RWPE1 (cell line): ENCODE results near the gene FBXL2.
"Not testable (repeated sequence)": the region's sequence is repeated elsewhere in the genome, so short reads cannot be mapped to it uniquely, and the experiment has no call there.

Experiments
- CTCF ChIA-PET: fragments of 350-600 bp; sonication (Branson Sonifier 250); formaldehyde crosslinking; extraction: SDS; loops from one replicate; lab custom pipeline; 2021; lab: Yijun Ruan, JAX
- POLR2A ChIA-PET: fragments of 400-600 bp; formaldehyde crosslinking; extraction: SDS; loops from one replicate; lab custom pipeline; 2020; ENCODE audit warnings: antibody characterized with exemption; ENCODE audit not compliant: low non-redundant PET; lab: Yijun Ruan, JAX
- DNase-seq: peaks from one replicate; pipeline ENCODE4 v3.0.0; 2012; ENCODE audit warnings: low spot score
- H3K27ac ChIP-seq: fragments of 450-650 bp; 2 replicates; pipeline ENCODE4 v1.5.1; 2017
- TF ChIP-seq, protein P1 (sequence below): fragments of 450-650 bp; conservative IDR thresholded peaks from 2 replicates; pipeline ENCODE4 v1.5.1; 2017; ENCODE audit warnings: low read depth, mild to moderate bottlenecking

Gene FBXL2

DNA sequence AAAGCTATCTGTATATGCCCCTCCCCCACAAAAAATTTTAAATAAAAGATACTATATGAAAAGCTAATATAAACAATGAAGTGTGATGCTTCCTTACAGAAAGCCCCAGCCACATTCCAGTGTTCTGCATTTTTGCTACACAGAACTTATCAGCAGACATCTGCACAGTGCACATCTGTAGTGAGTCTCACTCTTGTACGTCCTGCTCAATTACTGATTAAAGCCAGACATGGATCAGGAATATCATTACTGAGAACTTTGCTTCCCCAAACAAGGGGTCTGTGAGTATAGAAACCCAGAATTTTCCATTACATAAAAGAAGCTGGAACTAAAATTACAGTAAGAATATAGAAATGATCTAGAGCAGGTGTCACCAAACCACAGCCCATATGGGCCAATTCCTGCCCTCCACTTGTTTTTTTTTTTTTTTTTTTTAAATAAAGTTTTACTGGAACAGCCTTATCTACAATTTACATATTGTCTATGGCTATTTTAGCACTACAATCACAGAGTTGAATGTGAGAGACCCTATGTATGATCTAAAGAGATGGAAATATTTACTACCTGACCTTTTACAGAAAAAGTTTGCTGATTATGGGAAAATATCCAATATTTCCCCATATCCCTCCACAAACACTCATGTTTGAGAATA, 117.3 kb downstream of the FBXL2 start:
- no peak overlapping the region for H3K27ac ChIP-seq
- DNase-seq: no peak
- POLR2A ChIA-PET: no interaction called here
- TF ChIP-seq, protein P1, sequence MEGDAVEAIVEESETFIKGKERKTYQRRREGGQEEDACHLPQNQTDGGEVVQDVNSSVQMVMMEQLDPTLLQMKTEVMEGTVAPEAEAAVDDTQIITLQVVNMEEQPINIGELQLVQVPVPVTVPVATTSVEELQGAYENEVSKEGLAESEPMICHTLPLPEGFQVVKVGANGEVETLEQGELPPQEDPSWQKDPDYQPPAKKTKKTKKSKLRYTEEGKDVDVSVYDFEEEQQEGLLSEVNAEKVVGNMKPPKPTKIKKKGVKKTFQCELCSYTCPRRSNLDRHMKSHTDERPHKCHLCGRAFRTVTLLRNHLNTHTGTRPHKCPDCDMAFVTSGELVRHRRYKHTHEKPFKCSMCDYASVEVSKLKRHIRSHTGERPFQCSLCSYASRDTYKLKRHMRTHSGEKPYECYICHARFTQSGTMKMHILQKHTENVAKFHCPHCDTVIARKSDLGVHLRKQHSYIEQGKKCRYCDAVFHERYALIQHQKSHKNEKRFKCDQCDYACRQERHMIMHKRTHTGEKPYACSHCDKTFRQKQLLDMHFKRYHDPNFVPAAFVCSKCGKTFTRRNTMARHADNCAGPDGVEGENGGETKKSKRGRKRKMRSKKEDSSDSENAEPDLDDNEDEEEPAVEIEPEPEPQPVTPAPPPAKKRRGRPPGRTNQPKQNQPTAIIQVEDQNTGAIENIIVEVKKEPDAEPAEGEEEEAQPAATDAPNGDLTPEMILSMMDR: no peak
- CTCF ChIA-PET: interaction anchor here (0.6 kb wide), 2 partner anchors 36 to 399 kb away, joined by 5 to 6 read pairs; no protein-coding TSS in a partner anchor

DNA sequence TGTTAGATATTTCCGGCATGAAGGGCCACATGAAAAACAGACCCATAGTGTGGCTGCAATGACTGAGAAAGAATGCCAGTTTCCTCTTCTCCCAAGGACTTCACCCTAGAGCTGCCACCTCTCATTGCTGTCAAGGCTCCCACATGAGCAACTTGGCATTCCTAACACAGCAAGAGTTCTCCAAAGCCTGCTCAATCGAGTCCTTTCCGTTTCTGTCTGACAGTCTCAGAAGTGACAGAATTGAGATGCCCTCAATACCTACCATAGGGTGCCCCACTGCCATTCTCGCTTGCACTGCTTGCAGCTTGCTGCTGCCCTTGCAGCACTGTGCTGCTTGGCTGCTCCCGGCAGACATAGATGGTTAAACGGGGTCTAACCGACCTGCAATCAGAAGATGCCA, 118.7 kb downstream of the FBXL2 start:
- no peak overlapping the region for H3K27ac ChIP-seq
- TF ChIP-seq, protein P1: no peak
- DNase-seq: no peak
- ChIA-PET POLR2A (no interaction called here), CTCF (no interaction called here)

DNA sequence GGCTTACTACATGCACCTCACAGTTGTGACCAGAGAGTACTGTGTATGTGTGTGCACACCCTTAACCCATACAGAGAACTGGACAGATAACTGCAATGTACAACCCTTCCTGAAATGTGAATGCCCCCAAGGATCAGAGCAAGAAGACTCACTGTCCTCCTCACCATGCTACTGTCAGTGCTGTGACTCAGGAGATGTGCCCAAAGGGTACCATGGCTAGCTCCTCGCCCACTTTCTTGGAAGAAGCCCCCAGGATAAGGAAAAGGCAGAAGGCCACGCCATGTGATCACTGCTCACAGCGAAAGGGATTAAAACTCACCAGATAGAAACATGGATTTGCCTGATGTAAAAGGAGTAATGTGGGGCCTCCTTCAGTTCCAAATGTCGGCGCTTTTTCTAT, 121.2 kb downstream of the FBXL2 start:
- POLR2A ChIA-PET: no interaction called here
- TF ChIP-seq, protein P1: no peak
- CTCF ChIA-PET: no interaction called here
- DNase-seq: no peak
- no peak overlapping the region for H3K27ac ChIP-seq

DNA sequence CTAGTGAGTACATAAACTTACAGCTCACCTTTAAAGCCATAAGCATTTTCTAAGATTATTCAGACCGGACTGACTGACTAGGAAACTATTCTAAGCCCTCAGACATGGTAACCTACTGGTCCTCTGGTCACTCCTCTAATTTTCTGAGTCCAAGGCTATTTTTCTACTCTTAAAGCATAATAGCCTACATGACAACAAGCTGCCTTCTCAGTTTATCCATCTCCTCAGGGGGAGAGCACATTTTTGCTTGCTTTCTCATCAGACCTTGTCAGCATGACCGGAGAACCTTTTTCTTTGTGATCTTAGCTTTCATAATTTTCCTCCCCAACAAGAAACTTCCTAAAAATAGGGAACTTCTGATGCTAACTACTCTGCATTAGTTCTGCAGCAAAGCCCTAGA, 124.5 kb downstream of the FBXL2 start:
- no peak for DNase-seq
- TF ChIP-seq, protein P1: no peak
- H3K27ac ChIP-seq: no peak overlapping the region
- POLR2A ChIA-PET: no interaction called here
- CTCF ChIA-PET: interaction anchor here (0.6 kb wide), 1 partner anchor 29 kb away, joined by 3 read pairs; no protein-coding TSS in a partner anchor

DNA sequence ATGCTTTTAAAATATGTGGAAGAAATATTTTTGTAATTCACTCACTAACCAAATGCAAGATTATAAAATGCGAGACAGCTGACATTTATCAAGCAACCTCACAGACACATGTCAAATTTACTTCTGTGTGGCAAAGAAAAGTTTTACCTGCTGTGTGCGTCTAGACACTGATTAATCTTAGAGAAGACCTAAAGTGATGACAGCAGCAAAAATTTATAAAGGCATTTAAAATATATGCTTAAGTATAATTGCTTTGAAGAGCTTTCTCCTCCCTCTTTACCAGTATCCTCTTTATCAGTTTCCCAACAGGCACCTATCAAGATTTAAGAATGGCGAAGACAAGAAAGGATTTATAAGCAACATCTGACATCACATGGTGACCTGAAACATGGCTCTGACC, 125.7 kb downstream of the FBXL2 start:
- DNase-seq: no peak
- ChIA-PET POLR2A (no interaction called here), CTCF (no interaction called here)

DNA sequence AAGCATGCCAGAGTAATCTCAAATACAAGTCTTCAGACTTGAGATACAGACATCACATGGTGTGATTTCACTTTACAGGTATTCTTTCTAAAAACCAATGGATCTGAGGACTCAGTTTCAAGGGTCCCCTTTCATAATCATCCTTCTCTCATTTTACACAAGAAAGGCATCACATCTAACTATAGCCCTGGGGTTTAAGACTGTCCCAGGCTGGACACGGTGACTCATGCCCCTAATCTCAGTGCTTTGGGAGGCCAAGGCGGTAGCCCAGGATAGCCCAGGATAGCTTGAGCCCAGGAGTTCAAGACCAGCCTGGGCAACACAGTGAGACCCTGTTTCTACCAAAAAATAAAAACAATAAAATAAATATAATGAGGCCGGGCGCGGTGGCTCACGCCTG, 126.5 kb downstream of the FBXL2 start:
- no peak for DNase-seq
- ChIA-PET CTCF (interaction anchor here (0.6 kb wide), 1 partner anchor 43 kb away, joined by 3 read pairs; no protein-coding TSS in a partner anchor), POLR2A (no interaction called here)
- no peak overlapping the region for H3K27ac ChIP-seq
- TF ChIP-seq, protein P1: no peak

More for the DNA sequence above, 125.7 kb downstream of the FBXL2 start:
- TF ChIP-seq, protein P1: no peak
- H3K27ac ChIP-seq: no peak overlapping the region

DNA sequence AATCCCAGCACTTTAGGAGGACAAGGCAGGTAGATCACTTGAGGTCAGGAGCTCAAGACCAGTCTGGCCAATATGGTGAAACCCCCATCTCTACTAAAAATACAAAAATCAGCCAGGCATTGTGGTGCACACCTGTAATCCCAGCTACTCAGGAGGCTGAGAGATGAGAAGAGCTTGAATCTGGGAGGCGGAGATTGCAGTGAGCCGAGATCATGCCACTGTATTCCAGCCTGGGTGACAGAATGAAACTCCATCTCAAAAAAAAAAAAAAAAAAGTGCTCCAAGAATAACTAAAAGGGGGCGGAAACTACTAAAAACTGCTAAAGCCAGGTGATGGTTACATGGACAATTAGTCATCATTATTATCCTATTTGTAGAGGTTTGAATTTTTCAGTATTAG, 133.6 kb downstream of the FBXL2 start:
- CTCF ChIA-PET, DNase-seq, POLR2A ChIA-PET, H3K27ac ChIP-seq: not testable (repeated sequence)
